ENCODE data around the gene TRIM10.
"Not testable (repeated sequence)": the region's sequence is repeated elsewhere in the genome, so short reads cannot be mapped to it uniquely, and the experiment has no call there.

TRIM10 gene

DNA sequence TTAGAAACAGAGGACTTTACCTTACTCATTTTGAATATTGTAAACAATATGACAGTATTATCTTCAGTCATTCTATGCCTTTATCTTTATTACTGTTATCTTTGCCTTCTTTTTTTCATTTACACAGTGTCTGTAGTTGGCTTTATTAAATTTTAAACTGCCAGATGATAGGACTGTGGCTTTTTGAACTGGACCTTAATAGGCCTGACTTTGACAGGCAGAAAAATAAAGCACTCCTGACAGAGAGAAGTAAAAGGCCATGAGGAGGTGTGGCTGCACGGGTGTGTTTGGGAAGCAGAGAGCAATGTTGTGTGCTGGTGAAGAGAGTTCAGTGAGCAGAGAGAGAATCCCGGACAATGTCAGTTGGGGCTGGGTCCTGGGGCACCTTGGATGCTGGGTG, 17.2 kb downstream of the TRIM10 start:
- ChIA-PET POLR2A (no interaction called here), CTCF (interaction anchor here (1.1 to 8.6 kb wide), 3 partner anchors 12 to 215 kb away, joined by 3 to 67 read pairs (median 5); no protein-coding TSS in a partner anchor)
- DNase-seq (ENCODE audit: extremely low spot score): no peak
- TF ChIP-seq, protein P1, sequence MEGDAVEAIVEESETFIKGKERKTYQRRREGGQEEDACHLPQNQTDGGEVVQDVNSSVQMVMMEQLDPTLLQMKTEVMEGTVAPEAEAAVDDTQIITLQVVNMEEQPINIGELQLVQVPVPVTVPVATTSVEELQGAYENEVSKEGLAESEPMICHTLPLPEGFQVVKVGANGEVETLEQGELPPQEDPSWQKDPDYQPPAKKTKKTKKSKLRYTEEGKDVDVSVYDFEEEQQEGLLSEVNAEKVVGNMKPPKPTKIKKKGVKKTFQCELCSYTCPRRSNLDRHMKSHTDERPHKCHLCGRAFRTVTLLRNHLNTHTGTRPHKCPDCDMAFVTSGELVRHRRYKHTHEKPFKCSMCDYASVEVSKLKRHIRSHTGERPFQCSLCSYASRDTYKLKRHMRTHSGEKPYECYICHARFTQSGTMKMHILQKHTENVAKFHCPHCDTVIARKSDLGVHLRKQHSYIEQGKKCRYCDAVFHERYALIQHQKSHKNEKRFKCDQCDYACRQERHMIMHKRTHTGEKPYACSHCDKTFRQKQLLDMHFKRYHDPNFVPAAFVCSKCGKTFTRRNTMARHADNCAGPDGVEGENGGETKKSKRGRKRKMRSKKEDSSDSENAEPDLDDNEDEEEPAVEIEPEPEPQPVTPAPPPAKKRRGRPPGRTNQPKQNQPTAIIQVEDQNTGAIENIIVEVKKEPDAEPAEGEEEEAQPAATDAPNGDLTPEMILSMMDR (IDR thresholded peaks at IDR 0.05; ENCODE audit: control extremely low read depth, extremely low read depth, low read depth, missing control alignments): no peak

DNA sequence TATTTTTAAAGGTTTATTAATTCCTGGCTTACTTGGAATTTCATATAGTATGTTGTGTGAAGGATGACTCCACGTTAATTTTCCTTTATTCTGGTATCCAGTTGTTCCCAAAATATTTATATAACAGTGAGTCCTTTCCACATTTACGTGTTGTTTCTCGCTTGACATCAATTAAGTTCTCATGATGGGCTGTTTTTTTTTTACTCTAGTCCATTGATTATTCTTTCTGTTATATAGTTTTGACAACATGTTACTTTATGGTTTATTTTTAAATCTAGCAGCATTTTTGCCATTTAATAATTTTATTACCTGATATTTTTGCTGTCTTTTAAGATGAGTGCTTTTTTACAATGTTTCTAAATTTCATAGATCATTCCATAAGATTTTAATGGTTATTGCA, 18.3 kb downstream of the TRIM10 start:
- DNase-seq (ENCODE audit: extremely low spot score): no peak
- CTCF ChIA-PET: interaction anchor here (1.1 to 8.6 kb wide), 3 partner anchors 11 to 216 kb away, joined by 3 to 67 read pairs (median 5); no protein-coding TSS in a partner anchor
- TF ChIP-seq, protein P1 (IDR thresholded peaks at IDR 0.05; ENCODE audit: control extremely low read depth, extremely low read depth, low read depth, missing control alignments): no peak
- POLR2A ChIA-PET: no interaction called here

DNA sequence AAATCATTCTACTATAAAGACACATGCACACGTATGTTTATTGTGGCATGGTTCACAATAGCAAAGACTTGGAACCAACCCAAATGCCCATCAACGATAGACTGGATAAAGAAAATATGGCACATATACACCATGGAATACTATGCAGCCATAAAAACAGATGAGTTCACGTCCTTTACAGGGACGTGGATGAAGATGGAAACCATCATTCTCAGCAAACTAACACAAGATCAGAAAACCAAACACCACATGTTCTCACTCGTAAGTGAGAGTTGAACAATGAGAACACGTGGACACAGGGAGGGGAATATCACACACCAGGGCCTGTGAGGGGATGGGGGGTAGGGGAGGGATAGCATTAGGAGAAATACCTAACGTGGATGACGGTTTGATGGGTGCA, 20.8 kb downstream of the TRIM10 start:
- POLR2A ChIA-PET; DNase-seq (ENCODE audit: extremely low spot score): not testable (repeated sequence)
- CTCF ChIA-PET: interaction anchor here (8.6 kb wide), 1 partner anchor 8 kb away, joined by 67 read pairs; no protein-coding TSS in a partner anchor

DNA sequence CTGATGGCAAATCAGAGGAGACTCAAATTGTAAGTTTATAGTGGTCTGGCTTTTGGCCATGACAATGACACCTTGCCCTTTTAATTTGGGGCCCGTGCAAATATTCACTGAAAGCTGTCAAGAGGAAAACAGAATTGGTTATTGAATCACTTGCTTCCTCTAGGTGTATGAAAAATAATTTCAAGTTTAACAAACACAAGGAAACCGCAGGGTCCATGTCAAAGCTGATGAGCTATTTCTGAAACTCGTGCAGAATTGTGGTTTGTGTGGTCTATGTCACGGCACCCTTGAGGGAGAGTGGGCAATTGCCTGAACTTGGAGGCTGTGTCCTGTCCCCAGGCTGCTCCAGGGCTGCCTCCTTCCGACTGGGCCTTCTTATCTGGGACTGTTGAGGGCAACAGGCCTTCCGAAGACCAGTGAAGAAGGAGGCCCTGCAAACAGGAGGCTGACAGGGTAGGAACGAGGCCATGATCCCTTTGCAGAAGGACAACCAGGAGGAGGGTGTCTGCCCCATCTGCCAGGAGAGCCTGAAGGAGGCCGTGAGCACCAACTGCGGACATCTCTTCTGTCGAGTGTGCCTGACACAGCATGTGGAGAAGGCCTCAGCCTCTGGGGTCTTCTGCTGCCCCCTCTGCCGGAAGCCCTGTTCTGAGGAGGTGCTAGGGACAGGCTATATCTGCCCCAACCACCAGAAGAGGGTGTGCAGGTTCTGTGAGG, 24.3 kb downstream of the TRIM10 start:
- TF ChIP-seq, protein P1 (IDR thresholded peaks at IDR 0.05; ENCODE audit: control extremely low read depth, extremely low read depth, low read depth, missing control alignments): no peak
- no peak for DNase-seq (ENCODE audit: extremely low spot score)
- CTCF ChIA-PET: interaction anchor here (1.3 to 10.1 kb wide), 3 partner anchors 11 to 32 kb away, joined by 3 to 313 read pairs (median 4); no protein-coding TSS in a partner anchor
- POLR2A ChIA-PET: no interaction called here

DNA sequence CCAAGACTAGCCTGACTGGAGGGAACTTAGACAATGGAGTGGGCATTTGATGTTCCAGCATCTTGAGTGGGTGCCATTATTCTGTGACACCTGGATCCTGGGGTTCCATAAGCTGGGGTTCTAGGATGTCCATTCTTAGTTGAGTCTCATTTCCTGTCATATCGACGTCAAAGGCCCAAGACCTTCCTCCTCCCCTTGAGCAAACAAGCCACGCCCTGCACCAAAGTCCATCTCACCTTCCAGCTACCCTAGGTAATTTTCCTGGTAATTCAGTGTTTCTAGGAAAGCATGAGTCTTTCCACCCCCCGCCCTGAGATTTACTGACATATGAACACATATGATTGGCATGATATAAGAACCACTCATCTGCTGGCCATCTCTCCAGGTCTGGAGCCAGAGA, 25.3 kb downstream of the TRIM10 start, which contains the start of gene TRIM40:
TSS of gene TRIM40 (plus strand) at position 384 of the 400 bp plus-strand sequence. CDS start 897 bp downstream, outside the sequence.
- CTCF ChIA-PET: interaction anchor here (1.3 to 10.1 kb wide), 3 partner anchors 12 to 31 kb away, joined by 3 to 313 read pairs (median 4); no protein-coding TSS in a partner anchor
- no peak for DNase-seq (ENCODE audit: extremely low spot score)
- TF ChIP-seq, protein P1 (IDR thresholded peaks at IDR 0.05; ENCODE audit: control extremely low read depth, extremely low read depth, low read depth, missing control alignments): no peak
- POLR2A ChIA-PET: no interaction called here

DNA sequence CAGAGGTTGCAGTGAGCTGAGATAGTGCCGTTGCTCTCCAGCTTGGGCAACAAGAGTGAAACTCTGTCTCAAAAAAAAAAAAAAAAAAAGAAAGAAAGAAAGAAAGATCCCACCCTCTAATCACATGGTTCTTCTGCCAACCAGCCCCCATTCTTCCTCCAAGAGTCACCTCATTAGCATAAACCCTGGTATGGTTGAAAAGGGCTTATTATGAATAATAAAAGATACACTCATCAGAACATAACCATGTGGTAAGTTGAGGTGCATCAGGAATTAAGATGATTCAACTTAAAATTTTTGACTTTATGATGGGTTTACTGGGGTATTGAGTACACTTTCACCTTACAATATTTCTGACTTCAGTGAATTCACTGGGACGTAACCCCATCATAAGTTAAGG, 25.9 kb downstream of the TRIM10 start:
- TF ChIP-seq, protein P1 (IDR thresholded peaks at IDR 0.05; ENCODE audit: control extremely low read depth, extremely low read depth, low read depth, missing control alignments): no peak
- POLR2A ChIA-PET: no interaction called here
- no peak for DNase-seq (ENCODE audit: extremely low spot score)
- CTCF ChIA-PET: interaction anchor here (1.3 to 10.1 kb wide), 2 partner anchors 12 to 30 kb away, joined by 4 to 313 read pairs; no protein-coding TSS in a partner anchor

DNA sequence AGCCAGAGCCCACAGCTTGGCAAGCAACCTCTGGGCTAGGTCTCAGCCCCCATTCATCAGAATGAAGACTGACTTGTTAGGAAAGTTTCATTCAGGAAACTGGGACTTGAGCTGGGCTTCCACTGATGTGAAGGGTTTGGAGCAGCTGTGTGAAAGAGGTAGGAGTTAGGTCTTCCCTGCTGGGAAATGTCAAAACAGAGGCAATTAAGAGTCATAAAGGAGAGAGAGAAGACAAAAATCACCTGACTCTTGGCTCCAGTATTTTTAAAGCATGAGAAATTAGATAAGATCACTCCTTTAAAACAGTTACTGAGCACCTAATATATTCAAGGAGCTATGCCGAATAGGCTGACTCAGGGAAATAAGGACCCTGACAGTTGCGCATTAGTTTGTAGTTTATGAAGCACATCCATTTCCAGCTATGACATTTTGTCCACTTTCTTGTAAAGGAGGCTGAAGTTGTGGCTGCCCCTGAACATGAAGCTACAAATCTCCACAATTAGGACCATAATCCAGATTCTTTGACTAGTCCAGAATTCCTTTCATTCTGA, 29.0 kb downstream of the TRIM10 start:
- POLR2A ChIA-PET: interaction anchor here (1.3 kb wide), 1 partner anchor 30 kb away, joined by 3 read pairs; no protein-coding TSS in a partner anchor
- TF ChIP-seq, protein P1 (IDR thresholded peaks at IDR 0.05; ENCODE audit: control extremely low read depth, extremely low read depth, low read depth, missing control alignments): no peak
- no peak for DNase-seq (ENCODE audit: extremely low spot score)
- CTCF ChIA-PET: interaction anchor here (0.8 to 10.1 kb wide), 37 partner anchors 8 to 435 kb away, joined by 3 to 313 read pairs (median 6); partner anchors contain the start of genes POLR1H, PPP1R11 and TRIM31
